OCI-LY7 (cell line): ENCODE results near the gene TMEM171.

ENCODE experiments used
- CTCF ChIP-seq: fragments of 200-600 bp; sonication (generic); conservative IDR thresholded peaks from 2 replicates; pipeline ENCODE4 v1.5.1; 2014; ENCODE audit warnings: mild to moderate bottlenecking, antibody characterized with exemption, low read length, moderate library complexity, mixed read lengths
- EZH2phosphoT487 ChIP-seq: fragments of 200-600 bp; sonication (generic); IDR thresholded peaks from 2 replicates; pipeline ENCODE4 v1.6.1; 2018; ENCODE audit warnings: low read depth, borderline replicate concordance, mild to moderate bottlenecking, mixed run types, antibody characterized with exemption, low read length, moderate library complexity, mixed read lengths

- TF ChIP-seq CTCF = no peak
- no peak for TF ChIP-seq EZH2phosphoT487
Measured at GRCh38 chr5:73100109-73100508, 20.3 kb upstream of the TMEM171 start.
